ENCODE data around the gene CALML3. TPM values are rescaled to one million over a fixed set of nuclear protein-coding genes. Genes with fewer than 3 reads are reported as not detected.
A peak's percentile ranks its signal among the peaks of the same experiment; 100 is the strongest.

The CALML3 gene
- total and polyA plus RNA-seq, 2 of the 8 experiments (the other 6 are each of a cell fraction or from before 2014, with no cell fraction given), result not detected

- H3K56ac ChIP-seq (replicated peaks; ENCODE audit: insufficient read length, low read depth, low read length), result no peak overlapping the region
- no peaks in the 10 kb centered on the region for H3K79me2 ChIP-seq (ENCODE audit: control insufficient read depth in 1 of 2, insufficient read depth in 2 of 2, low read length in 2 of 2)
- no peak overlapping the region for H4K8ac ChIP-seq (ENCODE audit: extremely low read depth, insufficient read depth, low read length)
- H4K20me1 ChIP-seq (replicated peaks in 1 of 2; ENCODE audit: control insufficient read depth in 1 of 2, insufficient read depth in 2 of 2, low read length in 2 of 2), result no peaks in the 10 kb centered on the region
- no peak overlapping the region for H3K4me2 ChIP-seq (ENCODE audit: insufficient read depth in 1 of 2, low read depth in 2 of 2, low read length in 2 of 2)
- H2BK20ac ChIP-seq (ENCODE audit: low read length), result peak overlapping the region; percentile 55; the same call in 1 of the 2 replicates
- H3K9ac ChIP-seq (replicated peaks in 1 of 4; ENCODE audit: extremely low read depth in 1 of 4, low read depth in 3 of 4, low read length in 3 of 4), result no peak overlapping the region
- no peaks in the 10 kb centered on the region for H3K23me2 ChIP-seq (ENCODE audit: low read depth, low read length)
- H2AFZ ChIP-seq (ENCODE audit: low read length), result no peak overlapping the region
- DNase-seq (ENCODE audit: low read depth in 1 of 2, low spot score in 2 of 2), result no peak
- H3K4me1 ChIP-seq (replicated peaks in 1 of 4; ENCODE audit: control insufficient read depth in 3 of 4, insufficient read depth in 4 of 4, low read length in 3 of 4), result peaks cover 0 to 14% (median 4%) of the 10 kb centered on the region in 4 experiments; a peak in 5 of 7 replicates
- H3K4me3 ChIP-seq (ENCODE audit: extremely low read depth in 1 of 4, insufficient read depth in 2 of 4, low read depth in 3 of 4, low read length in 4 of 4), result no peak overlapping the region
- ChIA-PET CTCF (ENCODE audit: partially characterized antibody) (interaction anchor here (0.6 to 2.4 kb wide), 5 partner anchors 9 to 150 kb away, joined by 3 to 10 read pairs (median 3); no protein-coding TSS in a partner anchor), POLR2A (ENCODE audit: partially characterized antibody) (interaction anchor here (0.8 to 2.7 kb wide), 5 partner anchors 8 to 39 kb away, joined by 3 to 11 read pairs (median 4); no protein-coding TSS in a partner anchor)
- peak overlapping the region; percentile 46; the same call in 1 of the 2 replicates for H2AK5ac ChIP-seq (ENCODE audit: low read depth, low read length)
- no peak overlapping the region for H3K23ac ChIP-seq (ENCODE audit: insufficient read length)
- no peaks in the 10 kb centered on the region for H3K9me3 ChIP-seq (ENCODE audit: insufficient read depth in 2 of 2, low read depth in 1 of 2, low read length in 1 of 2)
- no peak overlapping the region for H3K18ac ChIP-seq (ENCODE audit: extremely low read depth, low read length)
- H3K4ac ChIP-seq (replicated peaks; ENCODE audit: insufficient read length, low read depth, low read length), result no peak overlapping the region
- no peaks in the 10 kb centered on the region for H3K27me3 ChIP-seq (replicated peaks in 1 of 4; ENCODE audit: control insufficient read depth in 3 of 4, extremely low read depth in 1 of 4, insufficient read depth in 3 of 4, low read length in 3 of 4)
- H2BK15ac ChIP-seq (ENCODE audit: low read length), result peak overlapping the region; percentile 54; the same call in 1 of the 2 replicates
- FAIRE-seq, result no peak
- no peak overlapping the region for H2BK5ac ChIP-seq (ENCODE audit: low read depth, low read length)
- H3K36me3 ChIP-seq (ENCODE audit: control insufficient read depth in 2 of 4, insufficient read depth in 4 of 4, low read length in 3 of 4), result no peaks in the 10 kb centered on the region
- H3K14ac ChIP-seq (ENCODE audit: insufficient read length), result no peak overlapping the region
- H3K27ac ChIP-seq (ENCODE audit: low read depth, low read length), result no peak overlapping the region
- H4K5ac ChIP-seq (ENCODE audit: insufficient read length, low read depth, low read length), result no peak overlapping the region
- WGBS, 2 experiments (ENCODE audit: extremely low coverage in 1 of 2, insufficient coverage in 1 of 2, insufficient read length in 1 of 2, insufficient replicate concordance in 2 of 2, low coverage in 1 of 2, low lambda C conversion rate in 2 of 2, missing lambda C conversion rate in 1 of 2), result 89% methylated on average over 14 of the region's 14 CpGs; no CpG with 5 or more reads in 1 of the 2 experiments
- H4K91ac ChIP-seq (replicated peaks; ENCODE audit: insufficient read length, low read length), result no peak overlapping the region
- H2BK120ac ChIP-seq (replicated peaks; ENCODE audit: low read depth, low read length), result no peak overlapping the region
- H3K79me1 ChIP-seq (ENCODE audit: low read depth, low read length), result no peaks in the 10 kb centered on the region
- H2BK12ac ChIP-seq (ENCODE audit: low read depth, low read length), result peak overlapping the region; percentile 35; the same call in 1 of the 2 replicates
- no peak for TF ChIP-seq NANOG (IDR thresholded peaks at IDR 0.05; ENCODE audit: insufficient read depth, low read depth, low read length, poor library complexity, severe bottlenecking)
- no peak for TF ChIP-seq PHF8 (conservative IDR thresholded peaks at IDR 0.05; ENCODE audit: low read depth, low read length)
- no peak for TF ChIP-seq KDM5A (IDR thresholded peaks at IDR 0.05; ENCODE audit: low read length)
- no peak for TF ChIP-seq RBBP5 (IDR thresholded peaks at IDR 0.05; ENCODE audit: borderline replicate concordance, low read depth, low read length)
- TF ChIP-seq HDAC6 (IDR thresholded peaks at IDR 0.05; ENCODE audit: low read depth, low read length), result no peak
- no peak for TF ChIP-seq USF2 (IDR thresholded peaks at IDR 0.05; ENCODE audit: low read length)
- TF ChIP-seq GABPA (IDR thresholded peaks at IDR 0.05; ENCODE audit: borderline replicate concordance, insufficient read depth, low read length), result no peak
- TF ChIP-seq SP1 (IDR thresholded peaks at IDR 0.05; ENCODE audit: low read depth, low read length), result no peak
- no peak for TF ChIP-seq SIRT6 (IDR thresholded peaks at IDR 0.05; ENCODE audit: low read length)
- TF ChIP-seq EP300 (IDR thresholded peaks at IDR 0.05; ENCODE audit: borderline replicate concordance in 1 of 2, low read depth in 2 of 2, low read length in 2 of 2), result no peak
- TF ChIP-seq RNF2 (IDR thresholded peaks at IDR 0.05; ENCODE audit: borderline replicate concordance, low read depth, low read length, missing control alignments, poor library complexity, severe bottlenecking), result no peak
- TF ChIP-seq TBP (IDR thresholded peaks at IDR 0.05; ENCODE audit: low read depth, low read length), result no peak
These were observed 39.5 kb upstream of the CALML3 start for GRCh38 chr10:5485290-5485689.

Measured in H1 (cell line).